Breast epithelium (tissue), 3 donors: Measurements from ENCODE around the gene EPB41.

ENCODE experiments used
- CTCF ChIP-seq, 3 donors: fragments of 450-650 bp; IDR thresholded peaks; one replicate each; pipeline ENCODE4 v1.5.1; 2016 to 2017; ENCODE audit warnings: antibody characterized with exemption in 3 of 3, mild to moderate bottlenecking in 3 of 3, moderate library complexity in 3 of 3
- POLR2A ChIP-seq: fragments of 450-650 bp; IDR thresholded peaks from one replicate; pipeline ENCODE4 v1.6.1; 2016; ENCODE audit warnings: antibody characterized with exemption, mild to moderate bottlenecking, moderate library complexity

GRCh38 chr1:28913786-28914227, 562 bp upstream of the EPB41 start:
- TF ChIP-seq POLR2A (no peak), CTCF (IDR thresholded peaks at IDR 0.05) (no peak)
